Measurements from ENCODE around the gene ENPP5.

Gene ENPP5

DNA sequence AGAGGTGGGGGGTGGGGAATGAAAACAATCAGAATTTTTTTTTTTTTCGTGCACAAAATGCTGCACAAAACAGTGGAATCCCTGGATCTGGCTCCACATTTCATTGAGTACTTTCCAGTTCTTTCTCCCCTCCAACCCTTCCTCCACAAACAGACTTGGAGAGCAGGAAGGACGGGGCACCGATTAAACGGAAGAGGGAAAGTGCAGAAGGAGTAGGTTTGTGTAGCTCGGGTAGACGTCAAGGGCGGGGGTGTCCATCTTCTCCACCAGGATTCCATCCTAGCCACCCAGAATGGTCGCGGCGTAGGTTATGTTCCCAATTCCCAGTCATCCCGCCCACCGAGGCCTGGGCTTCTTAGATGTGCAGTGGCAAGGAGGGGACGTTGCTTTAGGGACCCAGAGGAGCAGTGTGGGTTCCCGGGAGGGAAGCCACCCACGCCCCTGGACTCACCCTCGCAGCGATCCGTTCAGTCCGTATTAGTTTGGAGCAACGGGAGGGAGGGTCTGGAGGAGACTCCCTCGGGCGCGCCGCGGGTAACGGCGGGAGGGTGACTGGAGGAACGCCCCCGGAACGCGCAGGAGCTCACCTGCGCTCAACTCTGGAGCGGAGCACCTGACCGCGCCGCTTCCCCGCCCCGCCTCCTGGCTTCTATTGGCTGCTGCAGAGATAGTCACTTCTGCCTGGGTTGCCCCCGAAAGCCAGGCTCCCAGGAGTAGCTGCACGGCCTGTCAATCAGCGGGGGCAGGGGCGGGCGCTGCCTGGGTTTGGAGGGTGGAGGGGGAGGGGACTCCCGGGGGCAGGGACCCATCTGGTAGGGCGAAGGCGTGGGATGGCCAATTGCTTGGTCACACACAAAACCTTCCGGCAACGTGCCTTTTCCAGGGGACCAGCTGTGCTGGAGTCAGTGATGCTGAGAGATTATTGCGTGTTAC lies at the start of gene ENPP5:
TSS of gene ENPP5 (minus strand) at position 624 of the 933 bp plus-strand sequence. CDS start 2,718 bp downstream, outside the sequence.
- DNase-seq (ENCODE audit: low read depth in 2 of 2) = peak; percentile 49 to 55

DNA sequence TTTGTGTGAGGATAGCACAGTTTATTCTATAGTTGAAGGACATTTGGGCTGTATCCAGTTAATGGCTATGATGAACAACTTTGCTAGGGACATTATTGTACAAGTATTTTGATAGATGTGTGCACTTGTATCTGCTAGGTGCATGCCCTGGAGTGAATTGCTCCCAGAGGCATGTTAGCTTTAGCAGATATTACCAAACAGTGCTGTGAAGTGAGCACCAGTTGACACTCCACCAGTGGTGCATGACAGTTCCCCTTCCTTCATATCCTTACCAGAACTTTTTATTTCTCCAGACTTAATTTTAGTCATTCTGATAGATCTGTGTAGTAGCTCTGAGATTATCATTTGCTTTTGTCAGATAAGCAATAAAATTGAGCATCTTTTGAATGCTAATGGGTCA lies 48.9 kb upstream of the ENPP5 start:
- no peak for DNase-seq (ENCODE audit: low read depth in 2 of 2)

GRCh38 chr6:46218457-46218856 lies 47.7 kb upstream of the ENPP5 start:
- DNase-seq (ENCODE audit: low read depth in 2 of 2) = no peak

DNA sequence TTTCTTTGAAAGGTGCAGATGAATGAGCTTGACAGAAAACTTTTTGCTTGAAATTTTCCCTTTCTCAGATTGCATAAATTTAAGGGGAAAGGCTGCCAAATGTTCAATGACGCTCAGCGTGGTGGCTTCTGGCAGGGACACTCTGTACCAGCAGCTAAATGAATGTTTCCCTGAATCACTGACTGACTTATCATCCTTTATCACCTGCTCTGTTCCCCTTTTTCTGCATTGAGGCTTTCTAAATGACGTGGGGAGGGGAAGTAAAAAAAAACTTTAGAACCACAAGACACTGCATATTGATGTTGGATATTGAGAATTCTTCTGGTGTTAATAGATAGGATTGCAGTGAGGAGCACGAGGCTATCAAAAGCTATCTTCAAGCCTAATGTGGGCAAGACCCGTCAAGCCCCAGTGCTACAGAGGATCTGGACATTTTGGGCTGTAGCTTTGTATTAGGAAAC lies 46.9 kb upstream of the ENPP5 start:
- DNase-seq (ENCODE audit: low read depth in 2 of 2) = no peak

- no peak for DNase-seq (ENCODE audit: low read depth in 2 of 2)
Measured at GRCh38 chr6:46216879-46217278, 46.1 kb upstream of the ENPP5 start.

GRCh38 chr6:46215777-46216176 lies 45.0 kb upstream of the ENPP5 start:
- DNase-seq (ENCODE audit: low read depth in 2 of 2) = no peak

- no peak for DNase-seq (ENCODE audit: low read depth in 2 of 2)
Measured at GRCh38 chr6:46215213-46215612, 44.4 kb upstream of the ENPP5 start.

DNA sequence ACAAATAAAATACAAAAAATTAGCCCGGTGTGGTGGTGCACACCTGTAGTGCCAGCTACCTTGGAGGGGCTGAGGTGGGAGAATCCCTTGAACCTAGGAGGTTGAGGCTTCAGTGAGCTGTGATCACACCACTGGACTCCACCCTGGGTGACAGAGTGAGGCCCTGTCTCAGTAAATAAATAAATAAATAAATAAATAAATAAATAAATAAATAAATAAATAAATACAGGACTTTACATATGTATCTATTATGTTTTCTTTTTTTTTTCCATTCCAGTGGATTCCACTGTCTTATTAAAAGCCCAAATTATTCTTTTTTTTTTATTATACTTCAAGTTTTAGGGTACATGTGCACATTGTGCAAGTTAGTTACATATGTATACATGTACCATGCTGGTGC lies 41.1 kb upstream of the ENPP5 start:
- DNase-seq (ENCODE audit: low read depth in 2 of 2) = no peak

- DNase-seq (ENCODE audit: low read depth in 2 of 2) = no peak
Measured at GRCh38 chr6:46210294-46210693, 39.5 kb upstream of the ENPP5 start.

- no peak for DNase-seq (ENCODE audit: low read depth in 2 of 2)
Measured at GRCh38 chr6:46208303-46208702, 37.5 kb upstream of the ENPP5 start.

DNA sequence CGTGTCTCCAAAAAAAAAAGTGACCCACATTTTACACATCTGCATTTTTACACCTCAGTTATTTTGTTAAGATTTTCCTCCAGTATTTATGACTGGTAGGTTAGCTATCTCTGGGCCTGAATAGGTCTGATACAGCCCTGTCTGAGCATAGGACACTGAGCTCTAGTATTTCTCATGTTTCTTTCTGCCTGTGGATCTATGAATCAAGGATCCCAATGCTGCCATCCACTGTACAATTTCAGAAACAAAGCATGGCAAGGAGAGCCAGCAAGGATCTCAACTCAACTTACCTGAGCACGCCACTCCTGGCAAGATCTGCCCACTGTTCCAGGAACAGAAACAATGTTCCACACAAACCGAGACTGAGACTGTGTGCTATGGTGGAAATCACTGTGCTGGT lies 36.4 kb upstream of the ENPP5 start:
- no peak for DNase-seq (ENCODE audit: low read depth in 2 of 2)

- no peak for DNase-seq (ENCODE audit: low read depth in 2 of 2)
Measured at GRCh38 chr6:46204880-46205650, 34.3 kb upstream of the ENPP5 start.

DNA sequence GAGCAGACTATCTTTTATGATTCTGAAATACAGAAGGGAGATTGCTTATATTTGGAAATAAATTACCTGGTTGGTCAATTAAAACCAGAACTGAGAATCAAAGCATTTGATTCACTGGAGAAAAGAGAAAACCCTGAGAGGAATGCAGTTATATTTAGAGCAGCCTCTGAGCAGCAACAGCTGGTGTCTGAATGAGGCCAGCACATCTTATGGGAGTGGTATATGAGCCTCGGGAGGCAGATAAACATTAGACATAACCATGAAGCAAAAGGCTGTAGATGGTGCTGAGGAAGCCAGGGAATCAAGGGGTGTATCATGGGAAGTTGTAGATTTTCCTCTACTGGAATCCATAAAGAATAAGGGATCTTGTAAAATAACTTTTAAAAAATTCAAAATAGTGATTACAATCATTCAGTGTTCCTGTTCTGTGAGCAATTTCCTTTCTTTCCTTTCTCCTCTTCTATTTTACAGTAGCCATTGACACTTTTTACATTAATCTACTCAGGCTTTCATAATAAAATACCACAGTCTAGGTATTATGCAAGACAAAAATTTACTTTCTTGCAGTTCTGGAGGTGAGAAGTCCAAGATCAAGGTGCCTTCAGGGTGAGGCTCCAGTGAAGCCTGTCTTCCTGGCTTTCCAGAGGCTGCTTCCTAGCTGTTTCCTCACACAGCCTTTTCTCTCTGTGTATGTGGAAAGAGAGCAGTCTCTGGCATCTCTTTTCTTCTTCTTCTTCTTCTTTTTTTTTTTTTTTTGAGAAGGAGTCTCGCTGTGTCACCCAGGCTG lies 32.8 kb upstream of the ENPP5 start:
- DNase-seq (ENCODE audit: low read depth in 2 of 2) = no peak

DNA sequence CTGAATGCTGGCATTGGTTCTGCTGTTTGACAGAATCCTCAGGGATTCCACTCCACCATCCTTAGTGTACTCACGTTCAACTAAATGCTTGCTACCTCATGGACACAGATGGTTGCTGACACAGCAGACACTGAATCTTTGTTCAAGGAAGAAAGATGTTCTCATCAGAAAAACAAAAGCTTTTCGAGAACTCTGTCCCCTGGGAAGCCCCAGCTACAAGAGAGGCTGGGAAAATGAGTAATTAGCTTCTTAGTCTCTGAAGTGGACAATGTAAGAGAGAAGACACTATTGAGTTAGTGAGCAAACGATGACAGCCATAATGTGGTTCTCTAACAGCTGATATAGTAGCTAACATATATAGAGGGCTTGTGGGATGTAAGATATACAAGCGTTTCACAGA lies 30.9 kb upstream of the ENPP5 start:
- DNase-seq (ENCODE audit: low read depth in 2 of 2) = no peak

DNA sequence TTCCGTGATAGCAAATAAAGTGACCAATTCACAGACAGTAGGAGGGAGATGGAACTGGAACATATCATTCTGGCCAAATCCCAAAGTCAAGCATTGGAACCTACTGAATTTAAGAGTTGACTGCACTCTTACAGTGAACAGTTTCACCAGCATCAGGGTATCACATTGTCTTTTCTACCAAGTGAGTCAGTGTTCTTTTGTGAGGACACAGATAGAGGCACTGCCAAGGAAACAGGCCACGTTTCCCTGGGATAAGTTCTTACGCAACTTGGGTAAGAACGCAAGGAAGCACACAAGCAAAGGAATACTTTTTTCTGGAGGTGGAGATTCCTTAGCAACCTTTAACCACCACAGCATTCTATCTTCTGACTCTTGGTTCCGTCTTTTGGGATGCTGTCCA lies 28.6 kb upstream of the ENPP5 start:
- no peak for DNase-seq (ENCODE audit: low read depth in 2 of 2)

GRCh38 chr6:46191961-46192360 lies 21.2 kb upstream of the ENPP5 start:
- no peak for DNase-seq (ENCODE audit: low read depth in 2 of 2)

DNA sequence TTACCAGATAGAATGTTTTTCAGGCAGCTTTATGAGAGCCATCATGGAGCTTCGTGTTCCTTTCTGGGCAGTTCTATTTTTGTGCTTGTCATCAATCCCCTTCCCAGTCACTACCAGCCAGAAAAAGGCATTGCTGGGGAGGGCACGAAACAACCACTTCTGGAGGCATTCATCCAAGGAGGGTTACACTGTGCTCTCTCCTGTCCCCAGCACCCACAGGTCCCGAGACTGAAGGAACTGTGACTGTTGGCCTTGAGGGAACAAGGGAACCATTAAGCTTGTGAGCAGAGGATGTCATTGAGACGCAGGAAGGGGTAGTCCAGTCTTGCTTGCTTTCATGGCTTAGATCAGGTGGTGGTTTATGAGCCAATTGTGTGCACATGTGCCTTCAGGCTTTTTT lies 20.1 kb upstream of the ENPP5 start:
- DNase-seq (ENCODE audit: low read depth in 2 of 2) = no peak

DNA sequence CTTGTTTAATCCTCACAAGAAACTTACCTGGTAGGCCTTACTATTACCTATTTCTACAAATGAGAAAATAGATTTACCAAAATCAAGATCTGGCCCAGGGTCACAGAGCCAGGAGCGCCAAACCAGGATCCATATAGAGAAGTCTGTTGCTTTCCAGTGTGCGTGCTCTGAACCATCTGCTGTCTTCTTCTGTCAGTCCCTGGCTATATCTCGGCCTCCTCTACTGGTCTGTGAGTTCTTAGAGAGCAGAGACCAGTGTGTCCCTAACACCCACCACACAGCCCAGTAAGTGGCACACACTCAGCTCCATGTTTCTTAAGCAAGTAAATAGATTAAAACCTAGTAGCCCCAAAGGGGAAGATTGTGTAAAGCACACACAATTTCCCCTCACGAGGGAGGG lies 18.9 kb upstream of the ENPP5 start:
- DNase-seq (ENCODE audit: low read depth in 2 of 2) = no peak

GRCh38 chr6:46186583-46186982 lies 15.8 kb upstream of the ENPP5 start:
- DNase-seq (ENCODE audit: low read depth in 2 of 2) = no peak

GRCh38 chr6:46184114-46184513 lies 13.3 kb upstream of the ENPP5 start:
- no peak for DNase-seq (ENCODE audit: low read depth in 2 of 2)

DNA sequence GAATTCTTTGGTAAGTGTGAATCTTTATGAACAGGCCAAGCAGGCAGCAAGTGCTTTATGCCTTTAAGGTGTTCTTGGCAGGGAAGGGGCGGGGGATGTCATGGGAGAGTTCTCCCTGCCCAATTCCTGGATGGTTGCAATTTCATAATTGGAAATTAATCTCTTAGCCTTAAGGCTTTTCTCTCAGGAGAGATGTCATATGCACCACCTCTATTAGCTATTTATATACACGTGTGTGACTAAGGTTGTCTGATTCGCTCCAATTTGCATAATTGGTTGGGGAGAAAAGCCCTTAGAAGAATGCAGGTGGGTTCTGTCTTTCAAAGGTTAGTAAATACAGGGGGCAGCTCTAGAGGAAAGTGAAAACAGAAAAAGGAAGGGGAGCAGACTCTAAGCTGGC lies 5.2 kb upstream of the ENPP5 start:
- no peak for DNase-seq (ENCODE audit: low read depth in 2 of 2)

GRCh38 chr6:46175446-46175845 lies 4.7 kb upstream of the ENPP5 start:
- no peak for DNase-seq (ENCODE audit: low read depth in 2 of 2)
